HepG2 (cell line): ENCODE measurements around the gene NR1H2. TPM values are rescaled to one million over a fixed set of nuclear protein-coding genes. Genes with fewer than 3 reads are reported as not detected.

Experiments
- CEBPZ ChIP-seq: IDR thresholded peaks from 2 replicates; pipeline ENCODE4 v1.6.1; 2012; ENCODE audit warnings: low read length, improper control_type of control experiment
- FOXA3 ChIP-seq: IDR thresholded peaks from 2 replicates; pipeline ENCODE4 v1.6.1; 2016; ENCODE audit warnings: missing genetic modification reagents, missing compliant biosample characterization
- KDM3A ChIP-seq: IDR thresholded peaks from 2 replicates; pipeline ENCODE4 v1.6.1; 2018; ENCODE audit warnings: low read depth, missing compliant biosample characterization
- MXD4 ChIP-seq: IDR thresholded peaks from 2 replicates; pipeline ENCODE4 v1.6.1; 2016; ENCODE audit warnings: mild to moderate bottlenecking, missing biosample characterization, missing genetic modification reagents
- NFKBIZ ChIP-seq: IDR thresholded peaks from 2 replicates; pipeline ENCODE4 v1.6.1; 2018; ENCODE audit warnings: missing genetic modification reagents, missing compliant biosample characterization
- SMYD3 ChIP-seq: sonication (generic); formaldehyde crosslinking; IDR thresholded peaks from 2 replicates; pipeline ENCODE4 v1.8.1; 2023; ENCODE audit warnings: mild to moderate bottlenecking, missing genetic modification reagents
- SRSF1 ChIP-seq: fragments of 200-400 bp; formaldehyde crosslinking; optimal IDR thresholded peaks from 2 replicates; pipeline ENCODE3; 2017; ENCODE audit warnings: mild to moderate bottlenecking, low read depth, low read length, moderate library complexity
- ZFP36L1 ChIP-seq: sonication (generic); formaldehyde crosslinking; IDR thresholded peaks from 2 replicates; pipeline ENCODE4 v1.8.0; 2022; ENCODE audit warnings: mild to moderate bottlenecking, missing genetic modification reagents, moderate library complexity
- ZNF136 ChIP-seq: sonication (generic); formaldehyde crosslinking; IDR thresholded peaks from 2 replicates; pipeline ENCODE4 v1.8.1; 2022; ENCODE audit warnings: low read depth, mild to moderate bottlenecking, moderate library complexity, missing genetic modification reagents
- ZNF274 ChIP-seq: sonication (generic); formaldehyde crosslinking; IDR thresholded peaks from 2 replicates; pipeline ENCODE4 v1.5.1; 2020; ENCODE audit warnings: mild to moderate bottlenecking, missing genetic modification reagents
- ZNF326 ChIP-seq: sonication (generic); formaldehyde crosslinking; IDR thresholded peaks from 2 replicates; pipeline ENCODE4 v1.4.0; 2020; ENCODE audit warnings: missing genetic modification reagents, borderline replicate concordance
- ZNF44 ChIP-seq: sonication (generic); formaldehyde crosslinking; IDR thresholded peaks from 2 replicates; pipeline ENCODE4 v1.5.1; 2020; ENCODE audit warnings: mild to moderate bottlenecking, missing genetic modification reagents
- ZNF510 ChIP-seq: sonication (generic); formaldehyde crosslinking; IDR thresholded peaks from 2 replicates; pipeline ENCODE4 v1.4.0; 2020; ENCODE audit warnings: low read depth, mild to moderate bottlenecking, missing genetic modification reagents
- ZNF773 ChIP-seq: sonication (generic); formaldehyde crosslinking; IDR thresholded peaks from 2 replicates; pipeline ENCODE4 v1.4.0; 2020; ENCODE audit warnings: missing genetic modification reagents, borderline replicate concordance
- ZNF878 ChIP-seq: sonication (generic); formaldehyde crosslinking; IDR thresholded peaks from 2 replicates; pipeline ENCODE4 v1.8.1; 2023; ENCODE audit warnings: mild to moderate bottlenecking, missing genetic modification reagents, moderate library complexity
- polyA plus RNA-seq, 8 experiments: library from polyadenylated mRNA; depleted of rRNA in 3 of 8; stranded (reverse) in 7 of 8; unstranded in 1 of 8; fragments of >200 nt; fragmentation: Illumina TruSeq in 4 of 8; extraction: Trizol in 4 of 8; gene quantifications; 2 replicates each; pipeline versions ENCODE4 v1.2.1 to v1.2.3, GENCODE V29; 2011 to 2016; ENCODE audit warnings: low read depth in 4 of 8, missing spikeins in 1 of 8, mixed read lengths in 1 of 8; ENCODE audit not compliant: insufficient read depth in 1 of 8
- total RNA-seq, 5 experiments: library from RNA; depleted of rRNA; stranded (reverse); fragments of >200 nt; fragmentation: Illumina TruSeq; extraction: Trizol; gene quantifications; 2 replicates each; pipeline ENCODE4 v1.2.3, GENCODE V29; 2016; ENCODE audit warnings: low read depth in 1 of 5
- TF ChIP-seq, protein P1 (sequence below): IDR thresholded peaks from 2 replicates; pipeline ENCODE4 v1.6.1; 2016; ENCODE audit warnings: low read depth, missing genetic modification reagents, missing compliant biosample characterization
- TF ChIP-seq, protein P2 (sequence below), 2 experiments: fragments of 450-650 bp in 1 of 2; sonication (generic) in 1 of 2; formaldehyde crosslinking; IDR thresholded peaks; 2 replicates each; pipeline versions ENCODE4 v1.5.0 to v1.8.0; 2020 to 2022; ENCODE audit warnings: mild to moderate bottlenecking in 1 of 2, missing genetic modification reagents in 1 of 2
- TF ChIP-seq, protein P3 (sequence below): sonication (generic); formaldehyde crosslinking; IDR thresholded peaks from 2 replicates; pipeline ENCODE4 v1.9.0; 2021; ENCODE audit warnings: missing genetic modification reagents, mild to moderate bottlenecking, borderline replicate concordance

The NR1H2 gene
- total and polyA plus RNA-seq, 2 of the 13 experiments (the other 11 are each of a cell fraction or from before 2014, with no cell fraction given) = 10.3 to 13.5 TPM

DNA sequence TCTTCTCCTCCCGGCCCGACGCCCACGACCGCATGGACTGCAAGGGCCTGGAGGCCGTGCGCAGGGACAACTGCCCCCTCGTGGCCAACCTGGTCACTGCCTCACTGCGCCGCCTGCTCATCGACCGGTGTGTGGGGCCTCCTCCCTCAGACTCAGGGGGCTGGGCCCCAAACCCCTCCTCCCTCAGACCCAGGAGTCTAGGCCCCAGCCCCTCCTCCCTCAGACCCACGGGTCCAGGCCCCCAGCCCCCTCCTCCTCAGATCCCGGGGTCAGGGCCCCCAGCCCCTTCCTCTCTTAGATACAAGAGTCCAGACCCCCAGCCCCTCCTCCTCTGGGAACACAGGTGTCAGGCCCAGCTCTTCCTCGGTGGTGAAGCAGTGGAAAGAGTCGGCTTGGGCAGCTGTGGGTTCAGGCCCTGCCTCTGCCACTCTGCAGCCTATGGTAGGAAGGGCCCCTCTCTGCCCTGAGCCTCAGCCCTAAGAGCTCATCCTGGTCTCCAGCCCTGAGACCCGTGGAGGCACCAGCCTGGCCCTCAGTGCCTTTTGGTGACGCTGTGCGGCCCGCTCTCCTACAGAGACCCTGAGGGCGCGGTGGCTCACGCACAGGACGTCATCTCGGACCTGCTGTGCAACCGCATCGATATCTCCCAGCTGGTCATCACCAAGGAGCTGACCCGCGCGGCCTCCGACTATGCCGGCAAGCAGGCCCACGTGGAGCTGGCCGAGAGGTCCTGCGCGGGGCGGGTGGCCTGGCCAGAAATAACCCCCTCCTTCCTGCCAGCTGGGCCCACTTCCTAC lies 38.8 kb downstream of the NR1H2 start (continued):
- TF ChIP-seq, protein P1, sequence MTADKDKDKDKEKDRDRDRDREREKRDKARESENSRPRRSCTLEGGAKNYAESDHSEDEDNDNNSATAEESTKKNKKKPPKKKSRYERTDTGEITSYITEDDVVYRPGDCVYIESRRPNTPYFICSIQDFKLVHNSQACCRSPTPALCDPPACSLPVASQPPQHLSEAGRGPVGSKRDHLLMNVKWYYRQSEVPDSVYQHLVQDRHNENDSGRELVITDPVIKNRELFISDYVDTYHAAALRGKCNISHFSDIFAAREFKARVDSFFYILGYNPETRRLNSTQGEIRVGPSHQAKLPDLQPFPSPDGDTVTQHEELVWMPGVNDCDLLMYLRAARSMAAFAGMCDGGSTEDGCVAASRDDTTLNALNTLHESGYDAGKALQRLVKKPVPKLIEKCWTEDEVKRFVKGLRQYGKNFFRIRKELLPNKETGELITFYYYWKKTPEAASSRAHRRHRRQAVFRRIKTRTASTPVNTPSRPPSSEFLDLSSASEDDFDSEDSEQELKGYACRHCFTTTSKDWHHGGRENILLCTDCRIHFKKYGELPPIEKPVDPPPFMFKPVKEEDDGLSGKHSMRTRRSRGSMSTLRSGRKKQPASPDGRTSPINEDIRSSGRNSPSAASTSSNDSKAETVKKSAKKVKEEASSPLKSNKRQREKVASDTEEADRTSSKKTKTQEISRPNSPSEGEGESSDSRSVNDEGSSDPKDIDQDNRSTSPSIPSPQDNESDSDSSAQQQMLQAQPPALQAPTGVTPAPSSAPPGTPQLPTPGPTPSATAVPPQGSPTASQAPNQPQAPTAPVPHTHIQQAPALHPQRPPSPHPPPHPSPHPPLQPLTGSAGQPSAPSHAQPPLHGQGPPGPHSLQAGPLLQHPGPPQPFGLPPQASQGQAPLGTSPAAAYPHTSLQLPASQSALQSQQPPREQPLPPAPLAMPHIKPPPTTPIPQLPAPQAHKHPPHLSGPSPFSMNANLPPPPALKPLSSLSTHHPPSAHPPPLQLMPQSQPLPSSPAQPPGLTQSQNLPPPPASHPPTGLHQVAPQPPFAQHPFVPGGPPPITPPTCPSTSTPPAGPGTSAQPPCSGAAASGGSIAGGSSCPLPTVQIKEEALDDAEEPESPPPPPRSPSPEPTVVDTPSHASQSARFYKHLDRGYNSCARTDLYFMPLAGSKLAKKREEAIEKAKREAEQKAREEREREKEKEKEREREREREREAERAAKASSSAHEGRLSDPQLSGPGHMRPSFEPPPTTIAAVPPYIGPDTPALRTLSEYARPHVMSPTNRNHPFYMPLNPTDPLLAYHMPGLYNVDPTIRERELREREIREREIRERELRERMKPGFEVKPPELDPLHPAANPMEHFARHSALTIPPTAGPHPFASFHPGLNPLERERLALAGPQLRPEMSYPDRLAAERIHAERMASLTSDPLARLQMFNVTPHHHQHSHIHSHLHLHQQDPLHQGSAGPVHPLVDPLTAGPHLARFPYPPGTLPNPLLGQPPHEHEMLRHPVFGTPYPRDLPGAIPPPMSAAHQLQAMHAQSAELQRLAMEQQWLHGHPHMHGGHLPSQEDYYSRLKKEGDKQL (CRISPR knock-in tag) = no peak
- TF ChIP-seq ZNF510 (CRISPR knock-in tag) = no peak
- no peak for TF ChIP-seq ZNF326 (CRISPR knock-in tag)
- TF ChIP-seq, protein P2, sequence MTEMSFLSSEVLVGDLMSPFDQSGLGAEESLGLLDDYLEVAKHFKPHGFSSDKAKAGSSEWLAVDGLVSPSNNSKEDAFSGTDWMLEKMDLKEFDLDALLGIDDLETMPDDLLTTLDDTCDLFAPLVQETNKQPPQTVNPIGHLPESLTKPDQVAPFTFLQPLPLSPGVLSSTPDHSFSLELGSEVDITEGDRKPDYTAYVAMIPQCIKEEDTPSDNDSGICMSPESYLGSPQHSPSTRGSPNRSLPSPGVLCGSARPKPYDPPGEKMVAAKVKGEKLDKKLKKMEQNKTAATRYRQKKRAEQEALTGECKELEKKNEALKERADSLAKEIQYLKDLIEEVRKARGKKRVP (CRISPR knock-in tag; IDR thresholded peaks at IDR 0.05) = no peak
- TF ChIP-seq SMYD3 = no peak
- TF ChIP-seq ZNF878 (CRISPR knock-in tag) = no peak
- peak; percentile 59; the same call in 1 of the 2 replicates for TF ChIP-seq ZNF274
- no peak for TF ChIP-seq ZFP36L1
- no peak for TF ChIP-seq ZNF44 (CRISPR knock-in tag)
- TF ChIP-seq ZNF136 (CRISPR knock-in tag) = 0 out of 2 replicates have a peak, but pooled peaks have one; percentile 46
- TF ChIP-seq CEBPZ = no peak
- TF ChIP-seq KDM3A = no peak
- TF ChIP-seq ZNF773 (CRISPR knock-in tag) = no peak
- TF ChIP-seq FOXA3 = 0 out of 2 replicates have a peak, but pooled peaks have one; percentile 16
- TF ChIP-seq MXD4 (CRISPR knock-in tag) = no peak
- TF ChIP-seq SRSF1 = no peak
- TF ChIP-seq, protein P3, sequence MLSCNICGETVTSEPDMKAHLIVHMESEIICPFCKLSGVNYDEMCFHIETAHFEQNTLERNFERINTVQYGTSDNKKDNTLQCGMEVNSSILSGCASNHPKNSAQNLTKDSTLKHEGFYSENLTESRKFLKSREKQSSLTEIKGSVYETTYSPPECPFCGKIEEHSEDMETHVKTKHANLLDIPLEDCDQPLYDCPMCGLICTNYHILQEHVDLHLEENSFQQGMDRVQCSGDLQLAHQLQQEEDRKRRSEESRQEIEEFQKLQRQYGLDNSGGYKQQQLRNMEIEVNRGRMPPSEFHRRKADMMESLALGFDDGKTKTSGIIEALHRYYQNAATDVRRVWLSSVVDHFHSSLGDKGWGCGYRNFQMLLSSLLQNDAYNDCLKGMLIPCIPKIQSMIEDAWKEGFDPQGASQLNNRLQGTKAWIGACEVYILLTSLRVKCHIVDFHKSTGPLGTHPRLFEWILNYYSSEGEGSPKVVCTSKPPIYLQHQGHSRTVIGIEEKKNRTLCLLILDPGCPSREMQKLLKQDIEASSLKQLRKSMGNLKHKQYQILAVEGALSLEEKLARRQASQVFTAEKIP (CRISPR knock-in tag) = no peak
- no peak for TF ChIP-seq NFKBIZ (CRISPR knock-in tag)
